HepG2 (cell line): ENCODE data around the gene SYNE1. TPM values are rescaled to one million over a fixed set of nuclear protein-coding genes. Genes with fewer than 3 reads are reported as not detected.
A peak's percentile ranks its signal among the peaks of the same experiment; 100 is the strongest.

Source experiments
- ATAC-seq: fragments of 200-7000 bp; cut with Tn5 transposase; 3 replicates; pipeline ENCODE4 v1.9.1; 2020; ENCODE audit warnings: mild to moderate bottlenecking, moderate library complexity
- BruUV-seq: library from RNA; stranded (reverse); fragments of 400-500 nt; replicated peaks from 2 replicates; lab custom pipeline; 2021; lab: Mats Ljungman, UMichigan
- CTCF ChIA-PET: fragments of 300-600 bp; formaldehyde crosslinking; extraction: SDS; loops from one replicate; lab custom pipeline; 2021; ENCODE audit warnings: low total read pairs, inconsistent platforms, low intra/inter-chr PET ratio; lab: Yijun Ruan, JAX
- POLR2A ChIA-PET: fragments of 350-600 bp; sonication (Branson Sonifier 250); formaldehyde crosslinking; loops from one replicate; lab custom pipeline; 2020; ENCODE audit warnings: antibody characterized with exemption, inconsistent platforms; lab: Yijun Ruan, JAX
- DNase-seq: peaks from one replicate; pipeline ENCODE4 v3.0.0-alpha.2; 2015; ENCODE audit warnings: low spot score
- FAIRE-seq: peaks from 3 replicates; lab custom pipeline; 2011; peaks lifted over from hg19 to GRCh38; lab: Jason Lieb, UNC
- H2AFZ ChIP-seq: one replicate; pipeline ENCODE4 v1.6.1; 2011; ENCODE audit warnings: low read length, inconsistent platforms
- H3K27ac ChIP-seq: fragments of 300-600 bp; 3 replicates; pipeline ENCODE4 v1.8.0; 2011; ENCODE audit warnings: mixed run types, mild to moderate bottlenecking, mixed read lengths, low read length, inconsistent platforms; ENCODE audit not compliant: insufficient read depth; ENCODE audit errors: extremely low read length
- H3K27me3 ChIP-seq, 2 experiments: fragments of 200-600 bp in 1 of 2; 2 replicates in 1 of 2; 3 replicates in 1 of 2; pipeline versions ENCODE4 v1.6.0 to v1.8.0; 2011; ENCODE audit warnings: low read length in 2 of 2, mild to moderate bottlenecking in 2 of 2, moderate library complexity in 2 of 2, inconsistent platforms in 1 of 2; ENCODE audit not compliant: insufficient read depth in 2 of 2, control insufficient read depth in 1 of 2
- H3K36me3 ChIP-seq, 2 experiments: fragments of 200-600 bp in 1 of 2; replicated peaks in 1 of 2; 2 replicates in 1 of 2; 3 replicates in 1 of 2; pipeline versions ENCODE4 v1.5.1 to v1.8.0; 2011; ENCODE audit warnings: low read length in 2 of 2, inconsistent platforms in 1 of 2; ENCODE audit not compliant: insufficient read depth in 2 of 2, control insufficient read depth in 1 of 2
- H3K4me1 ChIP-seq: 2 replicates; pipeline ENCODE4 v1.5.1; 2012; ENCODE audit warnings: low read length, inconsistent platforms; ENCODE audit not compliant: insufficient read depth
- H3K4me2 ChIP-seq: 2 replicates; pipeline ENCODE4 v1.6.0; 2011; ENCODE audit warnings: low read depth, low read length, inconsistent platforms
- H3K4me3 ChIP-seq, 3 experiments: fragments of 200-600 bp in 1 of 3; sonication (generic), shearing (Covaris generic) in 1 of 3; replicated peaks in 1 of 3; 2 replicates each; pipeline ENCODE4 v1.5.1; 2011 to 2016; ENCODE audit warnings: low read length in 3 of 3, inconsistent platforms in 2 of 3, low read depth in 2 of 3, mild to moderate bottlenecking in 2 of 3, control low read depth in 1 of 3, mixed read lengths in 1 of 3; ENCODE audit not compliant: insufficient read depth in 1 of 3
- H3K79me2 ChIP-seq: one replicate; pipeline ENCODE4 v1.6.1; 2011; ENCODE audit warnings: low read length, inconsistent platforms; ENCODE audit not compliant: insufficient read depth
- H3K9ac ChIP-seq: 2 replicates; pipeline ENCODE4 v1.6.0; 2011; ENCODE audit warnings: mild to moderate bottlenecking, low read depth, low read length, inconsistent platforms; ENCODE audit not compliant: insufficient read depth
- H3K9me3 ChIP-seq: 2 replicates; pipeline ENCODE4 v1.5.1; 2012; ENCODE audit warnings: mild to moderate bottlenecking, low read length
- H4K20me1 ChIP-seq: 2 replicates; pipeline ENCODE4 v1.6.0; 2011; ENCODE audit warnings: inconsistent platforms, mild to moderate bottlenecking, low read length, moderate library complexity; ENCODE audit not compliant: insufficient read depth
- AGO1 ChIP-seq: fragments of 200-400 bp; formaldehyde crosslinking; IDR thresholded peaks from 2 replicates; pipeline ENCODE4 v1.6.1; 2017; ENCODE audit warnings: mild to moderate bottlenecking, low read depth, low read length, moderate library complexity; ENCODE audit not compliant: poor library complexity, severe bottlenecking
- CREBL2 ChIP-seq: sonication (generic); formaldehyde crosslinking; IDR thresholded peaks from 2 replicates; pipeline ENCODE4 v1.8.1; 2023; ENCODE audit warnings: missing genetic modification reagents, mild to moderate bottlenecking, borderline replicate concordance
- ESRRA ChIP-seq: sonication (generic); formaldehyde crosslinking; IDR thresholded peaks from 2 replicates; pipeline ENCODE4 v1.5.1; 2020; ENCODE audit warnings: mild to moderate bottlenecking, low read depth, missing genetic modification reagents
- NKX3-1 ChIP-seq: sonication (generic); formaldehyde crosslinking; IDR thresholded peaks from 2 replicates; pipeline ENCODE4 v1.5.0; 2020; ENCODE audit warnings: missing genetic modification reagents
- TERF1 ChIP-seq: sonication (generic); formaldehyde crosslinking; IDR thresholded peaks from 2 replicates; pipeline ENCODE4 v1.8.0; 2022; ENCODE audit warnings: mild to moderate bottlenecking, missing genetic modification reagents, moderate library complexity
- TP53 ChIP-seq: sonication (generic); formaldehyde crosslinking; conservative IDR thresholded peaks from 2 replicates; pipeline ENCODE4 v1.4.0; 2020; ENCODE audit warnings: missing genetic modification reagents
- ZNF562 ChIP-seq: sonication (generic); formaldehyde crosslinking; IDR thresholded peaks from 2 replicates; pipeline ENCODE4 v1.8.0; 2022; ENCODE audit warnings: missing genetic modification reagents, borderline replicate concordance
- ZNF691 ChIP-seq: sonication (generic); formaldehyde crosslinking; IDR thresholded peaks from 2 replicates; pipeline ENCODE4 v1.4.0; 2020; ENCODE audit warnings: missing genetic modification reagents, low read depth, mild to moderate bottlenecking, borderline replicate concordance
- ZNF710 ChIP-seq: sonication (generic); formaldehyde crosslinking; IDR thresholded peaks from 2 replicates; pipeline ENCODE4 v1.5.0; 2020; ENCODE audit warnings: mild to moderate bottlenecking, missing genetic modification reagents, borderline replicate concordance
- ZNF777 ChIP-seq: sonication (generic); formaldehyde crosslinking; IDR thresholded peaks from 2 replicates; pipeline ENCODE4 v1.4.0; 2020; ENCODE audit warnings: missing genetic modification reagents
- WGBS: methylation state at CpG from one replicate; pipeline ENCODE4 v1.1.6; 2017; ENCODE audit warnings: low lambda C conversion rate; 5-methylcytosine and 5-hydroxymethylcytosine counted together
- in situ Hi-C: cut with HindIII; loops from 2 replicates; pipeline ENCODE4 v1.10.0; 2017; ENCODE audit warnings: low pct_unique_long_range_greater_than_20kb; ENCODE audit not compliant: extremely low pct_ligation_motif_present
- intact Hi-C: fragments of 100-400 bp; cut with micrococcal nuclease; formaldehyde crosslinking; loops from one replicate; pipeline ENCODE4 v1.10.0; 2022; ENCODE audit not compliant: unreplicated experiment
- polyA plus RNA-seq, 8 experiments: library from polyadenylated mRNA; depleted of rRNA in 3 of 8; stranded (reverse) in 7 of 8; unstranded in 1 of 8; fragments of >200 nt; fragmentation: Illumina TruSeq in 4 of 8; extraction: Trizol in 4 of 8; gene quantifications; 2 replicates each; pipeline versions ENCODE4 v1.2.1 to v1.2.3, GENCODE V29; 2011 to 2016; ENCODE audit warnings: low read depth in 4 of 8, missing spikeins in 1 of 8, mixed read lengths in 1 of 8; ENCODE audit not compliant: insufficient read depth in 1 of 8
- total RNA-seq, 5 experiments: library from RNA; depleted of rRNA; stranded (reverse); fragments of >200 nt; fragmentation: Illumina TruSeq; extraction: Trizol; gene quantifications; 2 replicates each; pipeline ENCODE4 v1.2.3, GENCODE V29; 2016; ENCODE audit warnings: low read depth in 1 of 5

Gene SYNE1
- total and polyA plus RNA-seq, 2 of the 13 experiments (the other 11 are each of a cell fraction or from before 2014, with no cell fraction given) = 5.5 to 15.9 TPM

- Histone ChIP-seq H3K36me3 (no peaks in the 10 kb centered on the region), H3K9ac (no peak overlapping the region), H3K4me2 (no peak overlapping the region), H3K27ac (no peak overlapping the region), H4K20me1 (no peaks in the 10 kb centered on the region), H3K9me3 (peaks cover 16% of the 10 kb centered on the region), H3K27me3 (no peaks in the 10 kb centered on the region), H3K4me3 (no peak overlapping the region), H3K79me2 (no peaks in the 10 kb centered on the region), H3K4me1 (no peaks in the 10 kb centered on the region), H2AFZ (no peak overlapping the region)
- in situ Hi-C loops = no loop called here
- ChIA-PET CTCF (no interaction called here), POLR2A (no interaction called here)
- intact Hi-C loops = no loop called here
- BruUV-seq = no TSS peak
- DNase-seq (no peak), FAIRE-seq (no peak), ATAC-seq (no peak)
- 91% methylated on average over 4 of the region's 4 CpGs for WGBS
- no peak for TF ChIP-seq NKX3-1 (CRISPR knock-in tag)
- peak; percentile 98 for TF ChIP-seq ZNF562
- no peak for TF ChIP-seq ZNF710
- no peak for TF ChIP-seq TERF1 (CRISPR knock-in tag)
- no peak for TF ChIP-seq ZNF691
- no peak for TF ChIP-seq AGO1
- no peak for TF ChIP-seq CREBL2
- no peak for TF ChIP-seq ESRRA (CRISPR knock-in tag)
- TF ChIP-seq ZNF777 (CRISPR knock-in tag) = no peak
- peak; percentile 98 for TF ChIP-seq TP53 (CRISPR knock-in tag)
Observed at GRCh38 chr6:152221806-152222628, 415.1 kb downstream of the SYNE1 start.
